ENCODE results near the gene APEX1. TPM values are rescaled to one million over a fixed set of nuclear protein-coding genes. Genes with fewer than 3 reads are reported as not detected.
A peak's percentile ranks its signal among the peaks of the same experiment; 100 is the strongest.

APEX1 gene
- total RNA-seq, 1 experiment from 2014 or later = 340 TPM

GRCh38 chr14:20486684-20487395 is 31.8 kb downstream of the APEX1 start:
- Histone ChIP-seq H3K14ac (ENCODE audit: insufficient read depth, low read length) (no peak overlapping the region), H3K18ac (ENCODE audit: insufficient read length, low read depth, low read length) (no peak overlapping the region), H2BK20ac (ENCODE audit: low read depth, low read length, poor library complexity, severe bottlenecking) (no peak overlapping the region), H3K9ac (ENCODE audit: extremely low read depth, insufficient read length, low read length) (no peak overlapping the region), H3K4ac (ENCODE audit: low read depth, low read length) (no peak overlapping the region), H4K5ac (ENCODE audit: insufficient read length, low read depth, low read length) (no peak overlapping the region), H2BK15ac (ENCODE audit: low read depth, low read length) (no peak overlapping the region), H2AK5ac (ENCODE audit: insufficient read length, low read length) (no peak overlapping the region), H3K23me2 (ENCODE audit: insufficient read length, low read depth, low read length, poor library complexity, severe bottlenecking) (no peaks in the 10 kb centered on the region), H3K79me1 (ENCODE audit: insufficient read depth, low read depth, low read length, poor library complexity, severe bottlenecking) (no peaks in the 10 kb centered on the region), H4K91ac (ENCODE audit: insufficient read length, low read depth, low read length) (no peak overlapping the region), H3K23ac (ENCODE audit: insufficient read length, low read depth, low read length) (no peak overlapping the region), H3K4me1 (ENCODE audit: insufficient read depth, low read length) (peaks cover 4% of the 10 kb centered on the region; the same call in 1 of the 2 replicates), H3K56ac (ENCODE audit: insufficient read length, low read depth, low read length) (no peak overlapping the region), H3K27ac (ENCODE audit: insufficient read length, low read depth, low read length) (no peak overlapping the region), H4K20me1 (ENCODE audit: control insufficient read depth, insufficient read depth, insufficient read length) (no peaks in the 10 kb centered on the region), H2BK12ac (ENCODE audit: insufficient read length, low read depth, low read length) (no peak overlapping the region), H3K79me2 (ENCODE audit: insufficient read depth, low read length) (no peaks in the 10 kb centered on the region), H3K27me3 (ENCODE audit: insufficient read depth, low read length) (no peaks in the 10 kb centered on the region), H3K9me3 (ENCODE audit: control insufficient read depth, low read depth, low read length) (no peaks in the 10 kb centered on the region), H2BK5ac (ENCODE audit: insufficient read length, low read length) (no peak overlapping the region), H2BK120ac (ENCODE audit: low read depth, low read length, poor library complexity, severe bottlenecking) (no peak overlapping the region), H4K8ac (replicated peaks; ENCODE audit: insufficient read length, low read depth, low read length) (no peak overlapping the region), H3T11ph (ENCODE audit: low read length) (no peak overlapping the region), H3K4me2 (ENCODE audit: insufficient read depth, insufficient read length, low read length) (no peak overlapping the region), H2AFZ (ENCODE audit: low read length) (no peak overlapping the region)
- Mint-ChIP-seq H3K9me3 (no peaks in the 10 kb centered on the region), H3K4me1 (peaks cover 43 to 46% of the 10 kb centered on the region in 2 experiments), H3K27me3 (ENCODE audit: low read depth) (no peaks in the 10 kb centered on the region), H3K36me3 (ENCODE audit: insufficient read depth in 1 of 3, low read depth in 3 of 3) (no peaks in the 10 kb centered on the region; a peak in 1 of 7 replicates), H3K27ac (peak overlapping the region in 1 of 3 experiments; percentile 25; a peak in 3 of 7 replicates), H3K4me3 (no peak overlapping the region)
- TF ChIP-seq CTCF (conservative IDR thresholded peaks at IDR 0.05) = no peak
- no CpG with 5 or more reads among the region's 8 CpGs for WGBS (ENCODE audit: extremely low coverage, insufficient read length, low lambda C conversion rate)
- DNase-seq = no peak

Data from H9 (cell line).